K562 (cell line): ENCODE results near the gene ZC3H12C. TPM values are rescaled to one million over a fixed set of nuclear protein-coding genes. Genes with fewer than 3 reads are reported as not detected.

Experiments used
- CBFA2T2 ChIP-seq: fragments of 450-650 bp; conservative IDR thresholded peaks from 2 replicates; pipeline ENCODE4 v1.6.1; 2017; ENCODE audit warnings: mild to moderate bottlenecking
- CBFA2T3 ChIP-seq: fragments of 450-650 bp; IDR thresholded peaks from 2 replicates; pipeline ENCODE4 v1.6.1; 2017
- CCNT2 ChIP-seq: IDR thresholded peaks from 2 replicates; pipeline ENCODE4 v1.6.1; 2011; ENCODE audit warnings: borderline replicate concordance, low read depth, mild to moderate bottlenecking, moderate library complexity, mixed read lengths, low read length; ENCODE audit not compliant: insufficient read length; ENCODE audit errors: extremely low read depth
- CREM ChIP-seq: IDR thresholded peaks from 2 replicates; pipeline ENCODE4 v1.6.1; 2014; ENCODE audit warnings: antibody characterized with exemption, low read depth
- DPF2 ChIP-seq: fragments of 450-650 bp; IDR thresholded peaks from 2 replicates; pipeline ENCODE4 v1.6.1; 2016
- ELF4 ChIP-seq: fragments of 450-650 bp; formaldehyde crosslinking; IDR thresholded peaks from 2 replicates; pipeline ENCODE4 v1.4.0; 2022; ENCODE audit warnings: missing genetic modification characterization
- EP300 ChIP-seq: IDR thresholded peaks from 2 replicates; pipeline ENCODE4 v1.6.1; 2012; ENCODE audit warnings: low read length, improper control_type of control experiment
- ETV6 ChIP-seq, 3 experiments: fragments of 150-350 bp in 1 of 3; sonication (generic) in 1 of 3; formaldehyde crosslinking in 1 of 3; IDR thresholded peaks; 2 replicates each; pipeline versions ENCODE4 v1.6.1 to v1.8.0; 2014 to 2022; ENCODE audit warnings: borderline replicate concordance in 2 of 3, low read depth in 2 of 3, antibody characterized with exemption in 1 of 3, low read length in 1 of 3, mild to moderate bottlenecking in 1 of 3, missing genetic modification reagents in 1 of 3
- HMBOX1 ChIP-seq: sonication (generic); IDR thresholded peaks from 2 replicates; pipeline ENCODE4 v1.6.1; 2016
- JUND ChIP-seq, 2 experiments: IDR thresholded peaks; 2 replicates in 1 of 2; 3 replicates in 1 of 2; pipeline ENCODE4 v1.6.1; 2011; ENCODE audit warnings: borderline replicate concordance in 2 of 2, low read depth in 2 of 2, low read length in 2 of 2, improper control_type of control experiment in 1 of 2, missing biosample characterization in 1 of 2, missing genetic modification characterization in 1 of 2, missing genetic modification reagents in 1 of 2
- NR2C1 ChIP-seq, 2 experiments: fragments of 450-650 bp; IDR thresholded peaks; 2 replicates each; pipeline ENCODE4 v1.6.1; 2017; ENCODE audit warnings: mild to moderate bottlenecking in 2 of 2, antibody characterized with exemption in 1 of 2, inconsistent platforms in 1 of 2, missing compliant biosample characterization in 1 of 2, missing genetic modification characterization in 1 of 2
- NR2C2 ChIP-seq, 2 experiments: fragments of 200-800 bp in 1 of 2; sonication (Bioruptor generic) in 1 of 2; sonication (generic) in 1 of 2; formaldehyde crosslinking in 1 of 2; IDR thresholded peaks; 2 replicates each; pipeline versions ENCODE4 v1.6.1 to v1.8.0; 2016 to 2022; ENCODE audit warnings: mild to moderate bottlenecking in 1 of 2, missing compliant biosample characterization in 1 of 2, missing genetic modification characterization in 1 of 2, missing genetic modification reagents in 1 of 2
- SMAD3 ChIP-seq: fragments of 450-650 bp; formaldehyde crosslinking; conservative IDR thresholded peaks from 2 replicates; pipeline ENCODE4 v1.4.0; 2020; ENCODE audit warnings: mild to moderate bottlenecking
- SMARCA4 ChIP-seq: fragments of 450-650 bp; IDR thresholded peaks from 2 replicates; pipeline ENCODE4 v1.6.1; 2016
- SMARCE1 ChIP-seq: fragments of 450-650 bp; IDR thresholded peaks from 2 replicates; pipeline ENCODE4 v1.7.1; 2016; ENCODE audit warnings: mild to moderate bottlenecking
- SOX6 ChIP-seq: fragments of 450-650 bp; IDR thresholded peaks from 2 replicates; pipeline ENCODE4 v1.6.1; 2014; ENCODE audit warnings: mild to moderate bottlenecking
- ZNF175 ChIP-seq: fragments of 200-800 bp; sonication (Bioruptor generic); IDR thresholded peaks from 2 replicates; pipeline ENCODE4 v1.6.1; 2016; ENCODE audit warnings: low read depth, mild to moderate bottlenecking, missing genetic modification characterization, missing compliant biosample characterization
- ZNF311 ChIP-seq: fragments of 250-450 bp; sonication (Bioruptor Pico); IDR thresholded peaks from 2 replicates; pipeline ENCODE4 v1.4.0; 2020; ENCODE audit warnings: mild to moderate bottlenecking, moderate library complexity
- ZNF507 ChIP-seq: conservative IDR thresholded peaks from 2 replicates; pipeline ENCODE4 v1.6.1; 2017; ENCODE audit warnings: missing genetic modification characterization, missing compliant biosample characterization
- polyA plus RNA-seq, 8 experiments: library from polyadenylated mRNA; depleted of rRNA in 4 of 8; stranded (reverse) in 5 of 8; unstranded in 3 of 8; fragments of >200 nt; fragmentation: Nextera tagmentation in 2 of 8; fragmentation: Illumina TruSeq in 1 of 8; extraction: Ambion mirVana in 2 of 8; extraction: Trizol in 1 of 8; gene quantifications; 2 replicates each; pipeline versions ENCODE4 v1.2.1 to v1.2.3, GENCODE V29; 2011 to 2014; ENCODE audit warnings: inconsistent platforms in 1 of 8, missing spikeins in 1 of 8
- total RNA-seq, 7 experiments: library from RNA; depleted of rRNA in 6 of 7; stranded (reverse); fragments of >200 nt in 6 of 7; fragmentation: Illumina TruSeq in 2 of 7; extraction: Trizol in 2 of 7; gene quantifications; 2 replicates each; pipeline versions ENCODE4 v1.2.1 to v1.2.3, GENCODE V29; 2011 to 2021; ENCODE audit warnings: low replicate concordance in 1 of 7

Gene ZC3H12C
- total and polyA plus RNA-seq, 9 of the 15 experiments (the other 6 are each of a cell fraction or from before 2014, with no cell fraction given): 0.56 to 5.9 (median 3.3) TPM

- TF ChIP-seq NR2C2 (CRISPR knock-in tag; IDR thresholded peaks at IDR 0.05) (no peak), NR2C2 (tag; IDR thresholded peaks at IDR 0.05) (peak; percentile 72; the same call in 1 of the 2 replicates), DPF2 (peak; percentile 45), CCNT2 (peak; percentile 36), ZNF507 (tag) (no peak), HMBOX1 (peak; percentile 94), SMARCA4 (0 out of 2 replicates have a peak, but pooled peaks have one; percentile 28), SMARCE1 (peak; percentile 54; the same call in 1 of the 2 replicates), SMAD3 (CRISPR knock-in tag) (0 out of 2 replicates have a peak, but pooled peaks have one; percentile 24), ETV6 (IDR thresholded peaks at IDR 0.05; ENCODE audit: borderline replicate concordance in 1 of 2, low read depth in 2 of 2, low read length in 1 of 2) (peak in 1 of 2 experiments; percentile 84; a peak in 1 of 4 replicates), ETV6 (CRISPR knock-in tag; IDR thresholded peaks at IDR 0.05; ENCODE audit: borderline replicate concordance) (no peak), CREM (peak; percentile 54), EP300 (peak; percentile 50; the same call in 1 of the 2 replicates), CBFA2T3 (peak; percentile 62), SOX6 (peak; percentile 40; the same call in 1 of the 2 replicates), ZNF175 (CRISPR knock-in tag) (0 out of 2 replicates have a peak, but pooled peaks have one; percentile 18), ZNF311 (peak; percentile 18; the same call in 1 of the 2 replicates), JUND (IDR thresholded peaks at IDR 0.05; ENCODE audit: borderline replicate concordance, low read depth, low read length) (peak; percentile 8; the same call in 1 of the 2 replicates), JUND (tag; IDR thresholded peaks at IDR 0.05; ENCODE audit: borderline replicate concordance, low read depth, low read length) (no peak), NR2C1 (IDR thresholded peaks at IDR 0.05) (no peak), NR2C1 (tag; IDR thresholded peaks at IDR 0.05) (peak; percentile 84), CBFA2T2 (0 out of 2 replicates have a peak, but pooled peaks have one; percentile 5), ELF4 (CRISPR knock-in tag) (no peak)
Measured at GRCh38 chr11:110070176-110070575, 23.0 kb upstream of the ZC3H12C start (continued).
